Gastroesophageal sphincter (tissue), 3 donors: ENCODE measurements around the gene PI4KA.
"Not testable (repeated sequence)": the region's sequence is repeated elsewhere in the genome, so short reads cannot be mapped to it uniquely, and the experiment has no call there.

Experiments used
- POLR2A ChIP-seq, 2 donors: fragments of 450-650 bp; IDR thresholded peaks; one replicate each; pipeline ENCODE4 v1.6.1; 2017; ENCODE audit warnings: antibody characterized with exemption in 2 of 2, mild to moderate bottlenecking in 2 of 2, moderate library complexity in 1 of 2
- POLR2AphosphoS5 ChIP-seq: sonication (generic); formaldehyde crosslinking; IDR thresholded peaks from one replicate; pipeline ENCODE4 v1.6.1; 2017; ENCODE audit warnings: antibody characterized with exemption
- TF ChIP-seq, protein P1 (sequence below), 4 experiments: fragments of 200-600 bp in 2 of 4; fragments of 450-650 bp in 2 of 4; sonication (generic) in 1 of 4; IDR thresholded peaks; one replicate each; pipeline ENCODE4 v1.5.1; 2017 to 2019; ENCODE audit warnings: antibody characterized with exemption in 4 of 4, mild to moderate bottlenecking in 2 of 4, moderate library complexity in 2 of 4

DNA sequence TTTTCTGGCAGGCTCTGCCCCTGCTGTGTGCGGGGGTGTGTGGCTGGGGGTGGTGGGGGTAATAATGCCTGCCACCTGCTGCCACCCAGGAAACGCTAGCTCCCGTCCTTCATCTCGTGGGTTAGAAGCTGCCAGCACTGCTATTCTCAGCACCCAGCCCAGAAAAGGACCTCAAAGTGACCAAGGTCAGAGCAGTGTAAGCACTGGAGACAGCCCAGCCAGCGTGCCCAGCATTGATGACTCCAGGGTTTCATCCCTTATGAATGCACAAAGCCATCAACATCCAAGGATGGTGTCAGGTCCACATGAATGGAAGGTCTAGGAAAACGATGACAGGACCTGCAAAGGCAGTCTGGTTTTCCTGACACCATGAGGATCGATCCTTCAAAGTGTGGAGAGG, 140.6 kb downstream of the PI4KA start:
- TF ChIP-seq, protein P1, sequence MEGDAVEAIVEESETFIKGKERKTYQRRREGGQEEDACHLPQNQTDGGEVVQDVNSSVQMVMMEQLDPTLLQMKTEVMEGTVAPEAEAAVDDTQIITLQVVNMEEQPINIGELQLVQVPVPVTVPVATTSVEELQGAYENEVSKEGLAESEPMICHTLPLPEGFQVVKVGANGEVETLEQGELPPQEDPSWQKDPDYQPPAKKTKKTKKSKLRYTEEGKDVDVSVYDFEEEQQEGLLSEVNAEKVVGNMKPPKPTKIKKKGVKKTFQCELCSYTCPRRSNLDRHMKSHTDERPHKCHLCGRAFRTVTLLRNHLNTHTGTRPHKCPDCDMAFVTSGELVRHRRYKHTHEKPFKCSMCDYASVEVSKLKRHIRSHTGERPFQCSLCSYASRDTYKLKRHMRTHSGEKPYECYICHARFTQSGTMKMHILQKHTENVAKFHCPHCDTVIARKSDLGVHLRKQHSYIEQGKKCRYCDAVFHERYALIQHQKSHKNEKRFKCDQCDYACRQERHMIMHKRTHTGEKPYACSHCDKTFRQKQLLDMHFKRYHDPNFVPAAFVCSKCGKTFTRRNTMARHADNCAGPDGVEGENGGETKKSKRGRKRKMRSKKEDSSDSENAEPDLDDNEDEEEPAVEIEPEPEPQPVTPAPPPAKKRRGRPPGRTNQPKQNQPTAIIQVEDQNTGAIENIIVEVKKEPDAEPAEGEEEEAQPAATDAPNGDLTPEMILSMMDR (IDR thresholded peaks at IDR 0.05) = not testable (repeated sequence)
- TF ChIP-seq POLR2AphosphoS5; POLR2A (IDR thresholded peaks at IDR 0.05): not testable (repeated sequence)
